KMS-11 (cell line): ENCODE results near the gene GLTP.

Source experiments
- H2AFZ ChIP-seq: fragments of 200-600 bp; sonication (generic); 2 replicates; pipeline ENCODE4 v1.6.1; 2016; ENCODE audit warnings: antibody characterized with exemption, mixed run types, low read depth
- H3K27ac ChIP-seq: fragments of 200-600 bp; sonication (generic); 2 replicates; pipeline ENCODE4 v1.6.1; 2016; ENCODE audit warnings: mild to moderate bottlenecking, mixed run types
- H3K27me3 ChIP-seq: fragments of 200-600 bp; sonication (generic); 2 replicates; pipeline ENCODE4 v1.6.1; 2017; ENCODE audit warnings: mild to moderate bottlenecking, low read depth, mixed run types, moderate library complexity; ENCODE audit not compliant: insufficient read depth
- H3K36me3 ChIP-seq: fragments of 200-600 bp; sonication (generic); 2 replicates; pipeline ENCODE4 v1.6.1; 2017; ENCODE audit warnings: mild to moderate bottlenecking, mixed run types; ENCODE audit not compliant: insufficient read depth
- H3K4me1 ChIP-seq: fragments of 200-600 bp; sonication (generic); 2 replicates; pipeline ENCODE4 v1.6.1; 2016; ENCODE audit warnings: mild to moderate bottlenecking, low read depth, mixed run types; ENCODE audit not compliant: poor library complexity, severe bottlenecking
- H3K4me2 ChIP-seq: fragments of 200-600 bp; sonication (generic); 2 replicates; pipeline ENCODE4 v1.7.0; 2016; ENCODE audit warnings: mild to moderate bottlenecking, mixed run types
- H3K4me3 ChIP-seq: fragments of 200-600 bp; sonication (generic); IDR thresholded peaks from 2 replicates; pipeline ENCODE4 v1.6.1; 2017; ENCODE audit warnings: low read depth, low read length, mixed read lengths; ENCODE audit not compliant: insufficient read depth
- H3K79me2 ChIP-seq: fragments of 200-600 bp; sonication (generic); 2 replicates; pipeline ENCODE4 v1.6.1; 2016; ENCODE audit warnings: low read depth, mixed run types; ENCODE audit not compliant: insufficient read depth
- H3K9ac ChIP-seq: fragments of 200-600 bp; sonication (generic); 2 replicates; pipeline ENCODE4 v1.6.1; 2016; ENCODE audit warnings: mild to moderate bottlenecking, mixed run types
- H4K20me1 ChIP-seq: fragments of 200-600 bp; sonication (generic); 2 replicates; pipeline ENCODE4 v1.6.1; 2016; ENCODE audit warnings: mild to moderate bottlenecking, mixed run types; ENCODE audit not compliant: insufficient read depth
- TF ChIP-seq, protein P1 (sequence below): fragments of 200-600 bp; sonication (generic); conservative IDR thresholded peaks from 2 replicates; pipeline ENCODE4 v1.6.1; 2017; ENCODE audit warnings: low read depth, mild to moderate bottlenecking, antibody characterized with exemption, low read length, moderate library complexity, mixed read lengths

Gene GLTP

DNA sequence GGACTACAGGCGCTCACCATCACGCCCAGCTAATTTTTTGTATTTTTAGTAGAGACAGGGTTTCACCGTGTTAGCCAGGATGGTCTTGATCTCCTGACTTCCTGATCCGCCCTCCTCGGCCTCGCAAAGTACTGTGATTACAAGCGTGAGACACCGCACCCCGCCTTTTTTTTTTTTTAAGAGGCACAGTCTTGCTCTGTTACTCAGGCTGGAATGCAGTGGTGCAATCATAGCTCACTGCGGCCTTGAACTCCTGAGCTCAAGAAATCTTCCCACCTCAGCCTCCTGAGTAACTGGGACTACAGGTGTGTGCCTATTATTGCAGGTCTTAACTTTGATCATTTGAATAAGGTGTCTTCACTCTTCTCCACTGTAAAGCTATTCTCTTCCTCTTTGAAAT, 5.3 kb upstream of the GLTP start:
- no peak overlapping the region for H3K4me2 ChIP-seq
- H3K79me2 ChIP-seq, result no peaks in the 10 kb centered on the region
- no peaks in the 10 kb centered on the region for H3K4me1 ChIP-seq
- H3K27me3 ChIP-seq, result no peaks in the 10 kb centered on the region
- no peak overlapping the region for H3K27ac ChIP-seq
- no peak overlapping the region for H3K4me3 ChIP-seq
- H4K20me1 ChIP-seq, result no peaks in the 10 kb centered on the region
- no peak overlapping the region for H3K9ac ChIP-seq
- H3K36me3 ChIP-seq, result no peaks in the 10 kb centered on the region
- TF ChIP-seq, protein P1, sequence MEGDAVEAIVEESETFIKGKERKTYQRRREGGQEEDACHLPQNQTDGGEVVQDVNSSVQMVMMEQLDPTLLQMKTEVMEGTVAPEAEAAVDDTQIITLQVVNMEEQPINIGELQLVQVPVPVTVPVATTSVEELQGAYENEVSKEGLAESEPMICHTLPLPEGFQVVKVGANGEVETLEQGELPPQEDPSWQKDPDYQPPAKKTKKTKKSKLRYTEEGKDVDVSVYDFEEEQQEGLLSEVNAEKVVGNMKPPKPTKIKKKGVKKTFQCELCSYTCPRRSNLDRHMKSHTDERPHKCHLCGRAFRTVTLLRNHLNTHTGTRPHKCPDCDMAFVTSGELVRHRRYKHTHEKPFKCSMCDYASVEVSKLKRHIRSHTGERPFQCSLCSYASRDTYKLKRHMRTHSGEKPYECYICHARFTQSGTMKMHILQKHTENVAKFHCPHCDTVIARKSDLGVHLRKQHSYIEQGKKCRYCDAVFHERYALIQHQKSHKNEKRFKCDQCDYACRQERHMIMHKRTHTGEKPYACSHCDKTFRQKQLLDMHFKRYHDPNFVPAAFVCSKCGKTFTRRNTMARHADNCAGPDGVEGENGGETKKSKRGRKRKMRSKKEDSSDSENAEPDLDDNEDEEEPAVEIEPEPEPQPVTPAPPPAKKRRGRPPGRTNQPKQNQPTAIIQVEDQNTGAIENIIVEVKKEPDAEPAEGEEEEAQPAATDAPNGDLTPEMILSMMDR, result no peak
- no peak overlapping the region for H2AFZ ChIP-seq

DNA sequence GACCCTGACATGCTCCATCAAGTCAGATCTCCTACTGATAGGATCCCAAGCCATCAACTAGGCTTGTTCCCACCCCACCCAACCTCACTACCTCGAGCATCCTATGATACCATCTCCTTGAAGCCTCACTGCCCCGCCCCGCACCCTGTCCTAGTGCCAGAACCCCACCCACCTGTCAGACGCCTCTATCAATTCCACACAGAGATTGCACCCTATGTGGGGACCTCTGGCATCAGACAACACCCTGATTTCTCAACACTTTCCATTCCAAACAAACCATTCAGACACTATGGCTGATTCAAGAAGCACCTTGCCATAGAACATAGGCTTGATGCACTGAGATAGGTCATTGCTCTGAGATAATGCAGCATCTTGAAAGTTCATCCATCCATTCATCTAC, 3.1 kb upstream of the GLTP start:
- TF ChIP-seq, protein P1, result no peak
- H3K4me1 ChIP-seq, result peaks cover 7% of the 10 kb centered on the region
- no peaks in the 10 kb centered on the region for H4K20me1 ChIP-seq

DNA sequence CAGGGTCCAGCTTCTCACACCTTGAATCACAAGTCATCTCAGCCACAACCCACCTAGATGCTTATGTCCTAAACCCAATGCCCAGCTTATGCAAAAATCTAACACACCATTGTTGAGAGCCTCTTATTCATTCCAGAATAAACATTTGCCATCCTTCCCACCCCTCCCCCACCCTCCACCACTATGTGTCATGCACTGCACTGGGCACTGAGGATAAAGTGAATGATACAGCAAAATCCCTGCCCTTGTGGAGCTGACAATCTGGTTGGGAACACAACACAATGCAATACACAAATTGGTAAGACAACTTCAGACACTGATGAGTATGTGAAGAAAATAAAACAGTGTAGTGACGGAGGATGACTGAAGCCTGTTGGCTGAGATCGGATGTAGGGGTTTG, 1.4 kb upstream of the GLTP start:
- Histone ChIP-seq H3K79me2 (peaks cover 29% of the 10 kb centered on the region; the same call in 1 of the 2 replicates), H2AFZ (no peak overlapping the region), H3K36me3 (no peaks in the 10 kb centered on the region), H4K20me1 (no peaks in the 10 kb centered on the region), H3K4me2 (no peak overlapping the region), H3K27ac (no peak overlapping the region), H3K4me3 (no peak overlapping the region), H3K4me1 (peaks cover 25% of the 10 kb centered on the region), H3K27me3 (no peaks in the 10 kb centered on the region), H3K9ac (no peak overlapping the region)
- TF ChIP-seq, protein P1, result no peak

More for the DNA sequence above, 3.1 kb upstream of the GLTP start:
- no peak overlapping the region for H3K9ac ChIP-seq
- no peak overlapping the region for H3K4me2 ChIP-seq
- H3K4me3 ChIP-seq, result no peak overlapping the region
- no peaks in the 10 kb centered on the region for H3K36me3 ChIP-seq
- no peak overlapping the region for H3K27ac ChIP-seq
- no peaks in the 10 kb centered on the region for H3K27me3 ChIP-seq
- no peak overlapping the region for H2AFZ ChIP-seq
- H3K79me2 ChIP-seq, result peaks cover 14% of the 10 kb centered on the region; the same call in 1 of the 2 replicates

DNA sequence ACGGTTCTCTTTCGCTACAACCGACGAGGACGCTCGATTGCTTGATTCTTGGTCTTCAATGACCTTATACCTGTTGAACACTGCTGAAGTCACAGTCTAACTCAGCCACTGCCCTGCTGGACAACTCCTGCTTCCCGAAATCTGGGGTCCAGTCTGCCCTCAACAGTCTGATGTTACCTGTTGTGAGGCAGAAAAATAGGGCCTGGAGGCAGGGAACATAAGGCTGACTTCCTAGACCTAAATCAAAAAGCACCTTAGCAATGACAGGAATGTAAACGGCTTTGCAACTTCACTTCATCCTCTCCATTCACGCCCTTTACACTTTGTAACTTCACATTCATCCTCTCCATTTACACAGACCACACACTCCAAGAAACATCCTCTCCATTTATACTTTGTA, 597 bp upstream of the GLTP start:
- Histone ChIP-seq H3K36me3 (no peaks in the 10 kb centered on the region), H3K4me1 (peaks cover 33% of the 10 kb centered on the region), H2AFZ (peak overlapping the region; percentile 59), H3K9ac (no peak overlapping the region), H3K27me3 (no peaks in the 10 kb centered on the region), H3K4me2 (peak overlapping the region; percentile 51; the same call in 1 of the 2 replicates), H3K27ac (no peak overlapping the region), H3K4me3 (no peak overlapping the region), H3K79me2 (peaks cover 29% of the 10 kb centered on the region; the same call in 1 of the 2 replicates), H4K20me1 (no peaks in the 10 kb centered on the region)
- TF ChIP-seq, protein P1, result no peak
